ENCODE measurements around the gene ZNF25.
A peak's percentile ranks its signal among the peaks of the same experiment; 100 is the strongest.
"Not testable (repeated sequence)": the region's sequence is repeated elsewhere in the genome, so short reads cannot be mapped to it uniquely, and the experiment has no call there.

ZNF25 gene

DNA sequence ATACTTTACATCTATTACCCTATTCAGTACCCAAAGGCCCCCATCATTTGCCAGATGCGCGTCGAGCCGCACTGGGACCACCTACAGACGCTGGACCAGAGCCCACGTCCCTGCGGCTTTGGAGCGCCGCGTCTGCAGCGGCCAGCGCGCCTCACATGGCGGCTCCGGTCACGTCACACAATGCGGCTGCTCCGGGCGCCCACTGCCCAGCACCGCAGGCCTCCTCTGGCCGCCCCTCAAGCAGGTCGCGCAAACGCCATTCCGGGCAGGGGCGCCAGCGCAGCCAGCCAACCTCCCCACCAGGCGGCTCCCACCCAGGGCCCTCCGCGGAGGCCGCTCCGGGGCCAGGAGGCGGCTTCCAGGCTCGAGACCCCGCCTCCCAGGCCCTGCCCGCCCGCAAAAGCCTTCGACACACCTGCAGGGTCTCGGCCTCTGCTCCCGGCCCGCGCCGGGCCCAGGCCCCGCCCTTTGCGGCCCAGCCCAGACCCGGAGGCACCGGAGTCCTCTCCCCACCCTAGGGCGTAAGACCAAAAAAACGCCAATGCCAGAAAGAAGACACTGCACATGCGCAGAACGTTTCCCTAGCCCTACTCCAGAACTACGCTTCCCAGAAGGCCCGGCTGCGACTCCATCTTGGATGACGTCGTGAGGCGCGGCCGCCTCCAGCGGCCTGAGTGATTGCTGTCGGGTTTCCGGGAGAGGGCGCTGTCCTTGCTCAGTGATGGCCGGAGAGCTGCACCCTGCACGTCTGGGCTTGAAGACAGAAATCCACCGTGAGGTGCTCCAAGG, at the start of gene ZNF25:
Gene ZNF25, minus strand, starts transcription at position 557 of the 789 bp plus-strand sequence. CDS start 4,925 bp downstream, outside the sequence.
- peak; percentile 77 for DNase-seq

DNA sequence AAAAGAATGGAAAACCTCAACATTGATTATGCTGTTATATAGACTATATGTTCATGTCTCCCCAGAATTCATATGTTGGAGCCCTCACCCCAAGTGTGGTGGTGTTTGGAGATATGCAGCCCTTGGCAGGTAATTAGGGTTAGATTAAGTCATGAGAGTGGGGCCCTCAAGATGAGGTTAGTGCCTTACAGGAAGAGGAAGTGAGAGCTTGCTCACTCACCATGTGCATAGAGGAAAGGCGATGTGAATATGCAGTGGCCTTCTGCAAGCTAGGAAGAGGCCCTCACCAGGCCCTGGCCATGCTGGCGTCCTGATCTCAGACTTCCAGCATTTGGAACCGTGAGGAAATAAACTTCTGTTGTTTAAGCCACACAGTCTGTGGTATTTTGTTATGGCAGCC, 48.8 kb upstream of the ZNF25 start:
- DNase-seq: no peak

GRCh38 chr10:38019124-38019523, 42.7 kb upstream of the ZNF25 start:
- not testable (repeated sequence) for DNase-seq

GRCh38 chr10:38016354-38016753, 39.9 kb upstream of the ZNF25 start:
- DNase-seq: no peak

- DNase-seq: no peak
These were observed 33.9 kb upstream of the ZNF25 start, which contains the start of gene ZNF33A for GRCh38 chr10:38010119-38010903. Gene ZNF33A (plus strand): TSS chr10:38010675. CDS start chr10:38012342, 1,667 bp downstream.

DNA sequence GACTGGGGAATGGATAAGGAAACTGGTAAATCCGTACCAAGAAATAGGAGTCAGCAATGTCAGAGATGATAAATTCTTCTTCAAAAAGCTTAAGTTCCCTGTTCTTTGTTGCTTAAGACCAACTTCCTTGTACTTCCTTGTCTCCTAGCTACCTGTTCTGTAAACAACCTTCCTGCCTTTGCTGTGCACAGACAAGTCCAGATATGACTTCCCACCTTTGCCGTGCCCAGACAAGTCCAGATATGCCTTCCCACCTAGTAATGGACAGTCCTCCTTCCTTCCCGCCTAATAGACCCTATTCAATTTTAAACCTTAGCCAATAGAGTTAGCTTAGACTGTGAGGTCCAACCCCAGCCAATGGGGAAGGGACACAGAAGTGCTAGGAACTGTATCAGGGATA, 31.5 kb upstream of the ZNF25 start:
- no peak for DNase-seq

GRCh38 chr10:38007551-38007950, 31.1 kb upstream of the ZNF25 start:
- DNase-seq: no peak

GRCh38 chr10:38003588-38003987, 27.1 kb upstream of the ZNF25 start:
- no peak for DNase-seq

DNA sequence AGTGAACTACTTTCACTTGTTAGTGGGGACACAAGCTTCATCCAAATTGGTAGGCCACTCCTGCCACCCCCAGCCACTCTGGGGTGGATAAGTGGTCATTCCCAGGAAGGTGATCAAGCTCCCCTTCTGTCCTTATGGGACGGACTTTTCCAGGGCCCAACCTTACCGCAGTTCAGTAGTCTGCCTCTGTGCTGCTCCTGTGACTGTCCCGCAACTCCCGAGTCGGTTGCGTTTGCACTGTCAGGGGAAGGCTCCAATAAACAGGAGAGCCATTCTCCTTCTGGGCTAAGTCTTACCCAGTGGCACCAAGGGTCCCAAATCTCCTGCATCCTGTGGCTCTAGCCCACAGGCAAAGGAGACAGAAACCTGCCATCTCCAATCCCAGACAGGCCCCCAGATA, 26.6 kb upstream of the ZNF25 start:
- no peak for DNase-seq

- DNase-seq: not testable (repeated sequence)
These were observed 24.0 kb upstream of the ZNF25 start for GRCh38 chr10:38000474-38000873.

GRCh38 chr10:37998920-37999319, 22.5 kb upstream of the ZNF25 start:
- not testable (repeated sequence) for DNase-seq

DNA sequence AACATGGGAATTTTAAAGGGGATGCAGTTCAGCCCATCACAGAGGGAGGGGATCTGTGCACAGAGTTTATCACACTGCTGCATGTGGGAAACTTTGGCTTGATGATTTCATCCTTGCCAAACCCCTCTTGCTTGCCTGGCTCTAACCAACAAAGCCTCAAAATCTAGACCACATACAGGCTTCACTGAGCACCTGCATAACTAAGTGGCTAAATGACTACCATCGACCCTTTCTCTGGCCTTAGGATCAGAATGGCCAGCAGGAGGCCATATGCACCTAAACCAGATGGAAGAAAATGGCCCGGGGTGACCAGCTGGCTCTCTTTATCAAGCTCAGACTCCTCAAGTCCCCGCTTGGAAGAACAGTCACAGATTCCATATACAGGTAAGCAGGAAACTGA, 15.6 kb upstream of the ZNF25 start:
- no peak for DNase-seq

DNA sequence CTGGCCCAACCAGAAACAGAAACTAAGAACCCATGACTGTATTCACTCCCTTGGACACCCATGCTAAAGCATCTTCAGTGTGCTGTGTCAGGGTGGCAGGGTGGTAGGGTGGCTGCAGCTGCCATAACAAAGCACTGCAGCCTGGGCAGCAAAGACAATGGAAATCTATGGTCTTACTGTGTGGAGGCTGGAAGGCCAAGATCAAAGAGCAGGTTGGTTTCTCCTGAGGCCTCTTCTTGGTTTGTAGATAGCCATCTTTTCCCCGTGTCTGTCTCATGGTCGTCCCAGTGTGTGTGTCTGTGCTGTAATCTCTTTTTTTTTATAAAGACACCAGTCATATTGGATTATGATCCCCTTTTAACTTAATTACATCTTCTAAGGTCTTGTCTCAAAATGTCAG, 15.2 kb upstream of the ZNF25 start:
- no peak for DNase-seq

DNA sequence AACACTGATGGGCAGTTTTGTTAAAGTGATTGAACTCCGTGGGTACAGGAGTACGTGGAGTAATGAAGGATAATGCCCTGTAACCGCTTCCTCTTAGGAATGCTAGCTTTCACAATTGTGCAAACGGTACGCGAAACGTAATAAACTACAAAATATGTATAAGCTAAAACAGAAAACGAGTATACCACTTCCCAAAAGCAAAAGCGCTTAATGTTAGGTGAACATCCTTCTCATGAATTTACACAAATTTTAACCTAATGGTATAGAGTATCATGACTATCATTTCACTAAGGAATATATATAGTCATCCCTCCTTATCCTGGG, 395 bp upstream of the ZNF25 start:
- no peak for DNase-seq

DNA sequence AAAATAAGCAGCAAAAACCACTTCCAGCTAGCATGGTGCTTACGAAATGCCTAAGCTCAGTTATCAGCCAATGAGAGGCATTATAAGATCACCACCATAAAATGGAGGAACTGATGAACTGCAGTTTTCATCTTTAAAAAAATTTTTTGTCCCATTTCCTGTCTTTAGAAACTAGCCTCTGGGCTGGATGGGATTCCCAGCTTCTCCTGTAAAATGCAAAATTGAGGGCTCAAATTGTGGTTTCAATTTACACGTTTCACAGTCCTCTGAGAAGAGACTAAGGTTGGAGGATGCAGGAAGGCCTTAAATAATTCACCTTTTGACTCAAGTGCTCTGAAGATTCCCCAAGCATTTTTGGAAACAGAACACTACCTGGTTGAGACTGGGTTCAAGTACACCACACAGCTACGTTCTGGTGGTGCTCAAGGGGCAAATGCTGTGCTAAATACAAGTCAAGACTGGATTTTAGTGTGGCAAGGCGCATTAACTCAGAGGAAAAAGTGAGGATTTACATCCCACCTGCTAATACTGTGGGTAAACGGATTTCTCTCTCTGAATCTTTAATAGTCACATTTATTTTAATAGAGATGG, 951 bp downstream of the ZNF25 start:
- DNase-seq: no peak

- DNase-seq: no peak
These were observed 4.1 kb downstream of the ZNF25 start for GRCh38 chr10:37972396-37972795.

DNA sequence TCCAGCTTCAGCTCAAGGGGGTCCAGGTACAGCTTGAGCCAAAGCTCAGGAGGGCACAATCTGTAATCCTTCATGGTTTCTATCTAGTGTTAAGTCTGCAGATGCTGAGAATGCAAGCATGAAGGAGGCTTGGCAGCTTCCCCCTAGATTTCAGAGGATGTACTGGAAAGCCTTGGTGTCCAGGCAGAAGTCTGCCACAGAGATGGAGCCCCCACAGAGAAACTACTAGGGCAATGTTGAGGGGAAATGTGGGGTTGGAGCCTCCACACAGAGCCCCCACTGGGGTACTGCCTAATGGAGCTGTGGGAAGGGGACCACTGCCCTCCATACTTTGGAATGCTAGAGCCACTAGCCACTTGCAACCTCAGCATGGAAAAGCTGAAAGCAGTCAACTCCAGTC, 11.4 kb downstream of the ZNF25 start:
- no peak for DNase-seq

DNA sequence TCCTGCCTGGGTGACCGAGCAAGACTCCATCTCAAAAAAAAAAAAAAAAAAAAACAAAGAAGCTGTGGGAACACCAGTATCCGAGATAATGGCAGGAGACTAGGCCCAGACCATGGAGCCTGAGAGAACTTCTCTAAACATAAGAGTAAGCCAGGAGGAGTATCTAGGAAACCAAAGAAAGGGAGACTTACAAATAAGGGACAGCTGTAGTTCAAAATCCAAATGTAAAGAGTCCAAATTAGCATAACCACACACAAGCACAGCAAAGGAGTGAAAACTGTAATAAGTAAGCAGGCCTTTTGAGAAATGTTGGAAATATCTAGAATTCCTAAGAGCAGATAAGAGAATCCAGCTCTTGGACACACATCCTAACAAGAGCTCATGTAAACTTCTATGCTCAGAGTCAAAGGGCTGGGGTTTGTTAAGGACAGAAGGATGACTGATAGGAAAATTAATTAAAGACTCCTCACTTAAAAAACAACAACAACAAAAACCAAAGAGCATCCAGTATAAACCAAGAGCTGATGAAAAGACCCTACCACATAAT, 15.8 kb downstream of the ZNF25 start:
- no peak for DNase-seq

GRCh38 chr10:37957841-37958240, 18.6 kb downstream of the ZNF25 start:
- no peak for DNase-seq

DNA sequence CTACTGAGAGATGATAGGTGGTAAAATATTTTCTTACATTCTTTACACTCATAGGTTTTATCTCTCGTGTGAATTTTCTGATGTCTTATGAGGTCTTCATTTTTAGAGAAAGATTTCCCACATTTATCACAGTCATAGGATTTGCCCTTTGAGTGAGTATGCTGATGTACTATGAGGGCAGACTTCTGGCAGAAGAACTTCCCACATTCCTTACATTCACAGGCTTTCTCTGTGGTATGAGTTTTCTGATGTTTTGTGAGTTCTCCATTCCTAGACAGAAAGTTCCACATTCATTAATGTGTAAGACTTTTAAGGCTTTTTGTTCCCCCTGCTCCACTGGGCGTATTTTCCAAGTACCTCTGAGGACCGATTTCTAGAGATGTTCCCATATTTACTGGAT, 23.5 kb downstream of the ZNF25 start:
- DNase-seq: no peak

DNA sequence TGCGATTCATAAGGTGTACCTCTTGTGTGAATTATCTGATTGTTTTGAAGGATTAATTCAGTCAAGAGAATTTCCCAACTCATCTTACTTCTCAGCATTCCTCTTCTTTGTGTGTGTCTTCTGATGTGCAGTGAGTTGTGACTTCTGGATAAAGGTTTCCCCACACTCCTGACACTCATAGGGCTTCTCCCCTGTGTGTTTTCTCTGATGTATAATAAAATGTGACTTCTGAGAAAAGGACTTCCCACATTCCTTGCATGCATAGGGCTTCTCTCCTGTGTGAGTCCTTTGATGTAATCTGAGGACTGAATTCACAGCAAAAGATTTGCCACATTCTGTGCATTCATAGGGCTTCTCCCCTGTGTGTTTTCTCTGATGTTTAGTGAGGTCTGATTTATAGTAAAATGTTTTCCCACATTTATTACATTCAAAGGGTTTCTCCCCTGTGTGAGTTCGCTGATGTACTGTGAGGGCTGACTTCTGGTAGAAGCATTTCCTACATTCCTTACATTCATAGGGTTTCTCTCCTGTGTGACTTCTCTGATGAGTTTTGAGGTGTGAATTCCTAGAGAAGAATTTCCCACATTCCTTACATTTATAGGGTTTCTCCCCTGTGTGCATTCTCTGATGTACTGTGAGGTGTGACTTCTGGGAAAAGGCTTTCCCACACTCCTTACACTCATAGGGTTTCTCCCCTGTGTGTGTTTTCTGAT, 24.2 kb downstream of the ZNF25 start:
- no peak for DNase-seq

GRCh38 chr10:37948210-37948609, 28.2 kb downstream of the ZNF25 start:
- DNase-seq: no peak

- no peak for DNase-seq
These were observed 28.9 kb downstream of the ZNF25 start for GRCh38 chr10:37947526-37947925.

Data from cortex of kidney (tissue), 1 donor.